ENCODE data around the gene SNRNP70.
A peak's percentile ranks its signal among the peaks of the same experiment; 100 is the strongest.
"Not testable (repeated sequence)": the region's sequence is repeated elsewhere in the genome, so short reads cannot be mapped to it uniquely, and the experiment has no call there.

SNRNP70 gene

DNA sequence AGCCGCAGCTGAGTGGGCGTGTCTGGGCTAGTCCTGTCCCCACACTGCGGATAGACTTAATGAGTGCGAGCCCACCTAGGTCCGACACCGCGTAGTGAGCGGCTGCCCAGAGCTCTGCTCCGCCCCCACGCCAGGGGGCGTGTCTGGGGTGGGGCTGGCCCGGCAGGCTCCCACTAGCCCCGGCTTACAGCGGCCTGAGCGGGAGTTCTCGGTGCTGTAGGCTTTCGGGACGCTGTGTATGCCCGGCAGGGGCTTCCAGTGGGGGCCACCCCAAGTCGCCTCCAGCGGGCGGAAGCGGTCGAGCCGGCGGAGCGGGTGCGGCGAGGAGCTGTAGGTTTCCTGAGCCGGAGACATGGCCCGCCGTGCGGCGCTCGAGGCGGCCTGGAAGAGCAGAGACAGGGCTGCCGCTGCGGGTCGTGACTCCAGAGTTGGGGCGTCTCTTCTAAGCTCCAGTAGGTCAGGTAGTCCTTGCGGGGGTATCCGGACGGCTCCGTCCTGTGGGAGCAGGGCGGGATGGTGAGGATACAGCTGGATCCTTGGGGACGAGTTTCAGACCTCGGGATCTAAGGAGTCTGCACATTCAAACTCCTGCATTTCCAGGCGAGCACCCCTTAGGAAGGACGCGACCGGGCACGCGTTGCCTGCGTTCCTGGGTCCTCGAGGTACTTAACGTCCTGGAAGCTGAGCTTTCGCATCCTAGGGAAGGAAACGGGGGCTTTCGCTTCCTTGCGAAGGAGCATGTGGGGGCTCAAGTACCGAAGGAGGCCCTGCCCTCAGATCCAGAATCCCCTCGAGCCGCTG lies 28.9 kb upstream of the SNRNP70 start:
- DNase-seq (ENCODE audit: extremely low read depth, low read depth): no peak
- H3K4me3 ChIP-seq (replicated peaks; ENCODE audit: low read depth, low read length): peak overlapping the region; percentile 42
- peak; percentile 30 for TF ChIP-seq CTCF (IDR thresholded peaks at IDR 0.05; ENCODE audit: low read depth, low read length, missing control alignments)

DNA sequence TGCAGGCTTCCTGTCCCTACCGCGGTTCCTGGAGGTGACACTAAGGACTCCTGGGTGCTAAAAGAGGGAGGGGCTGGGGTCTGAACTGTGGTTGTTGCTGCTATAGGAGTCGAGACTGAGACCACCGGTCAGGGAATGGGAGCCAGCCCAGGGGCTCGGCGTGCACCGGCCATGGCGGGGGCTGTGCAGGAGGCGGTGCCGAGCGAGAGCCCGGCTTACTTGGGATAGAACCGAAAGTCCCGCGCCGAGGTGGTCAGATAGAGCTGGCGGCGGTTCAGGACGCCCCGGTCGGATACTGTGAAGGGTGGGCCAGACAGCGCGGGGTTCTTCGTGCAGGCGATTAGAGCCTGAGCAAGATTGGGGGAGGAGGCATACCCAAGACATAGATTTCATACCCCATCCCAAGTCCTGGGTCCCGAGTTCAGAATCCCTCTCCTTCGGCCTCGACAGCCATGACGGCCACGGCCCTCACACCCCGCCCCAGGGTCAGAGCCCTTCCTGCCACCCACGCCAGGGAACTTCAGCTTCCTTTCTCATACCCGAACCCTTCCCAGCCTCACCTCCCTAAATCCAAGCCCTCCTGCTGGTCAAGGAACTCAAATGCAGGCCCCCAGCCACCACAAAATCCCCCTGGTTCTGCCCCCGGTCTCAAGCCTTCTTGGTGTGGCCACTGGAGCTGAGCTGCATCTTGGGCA lies 28.2 kb upstream of the SNRNP70 start:
- DNase-seq (ENCODE audit: extremely low read depth, low read depth): not testable (repeated sequence)
- peak overlapping the region; percentile 42 for H3K4me3 ChIP-seq (replicated peaks; ENCODE audit: low read depth, low read length)

DNA sequence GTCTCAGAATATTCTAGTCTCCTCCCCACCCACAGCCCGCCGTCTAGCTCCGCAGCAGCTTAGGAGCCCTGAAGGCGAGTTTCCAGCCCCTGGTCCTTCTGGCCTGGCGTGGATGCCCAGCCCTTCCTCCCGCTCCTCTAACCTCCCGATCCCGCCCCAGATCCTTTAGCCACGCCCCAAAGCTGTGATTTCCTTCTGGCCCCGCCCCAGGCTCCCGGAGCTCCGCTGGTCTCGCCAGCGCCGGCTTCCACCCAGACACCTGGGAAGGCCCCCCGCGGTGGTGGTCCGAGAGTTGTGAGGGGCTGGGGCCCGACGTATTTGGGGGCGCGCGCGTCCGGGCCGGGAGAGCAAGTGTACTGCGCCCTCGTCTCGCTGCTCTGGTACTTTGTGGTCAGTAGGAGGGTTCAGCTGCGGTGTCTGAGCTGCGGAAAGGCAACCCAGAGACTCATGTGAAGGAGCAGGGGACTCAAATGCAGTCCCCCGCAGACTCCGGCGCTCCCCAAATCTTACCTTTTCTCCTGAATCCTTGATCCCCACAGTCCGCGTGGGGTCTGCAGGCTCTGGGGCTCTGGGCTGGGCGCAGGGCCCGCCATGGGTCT lies 27.5 kb upstream of the SNRNP70 start, which contains the start of gene CGB7:
Gene CGB7, minus strand, starts transcription at position 114 of the 599 bp plus-strand sequence. CDS start 2,374 bp downstream, outside the sequence.
- no peak for DNase-seq (ENCODE audit: extremely low read depth, low read depth)
- H3K4me3 ChIP-seq (replicated peaks; ENCODE audit: low read depth, low read length): peak within 1 kb of the TSS; percentile 42
- TF ChIP-seq CTCF (IDR thresholded peaks at IDR 0.05; ENCODE audit: low read depth, low read length, missing control alignments): no peak

DNA sequence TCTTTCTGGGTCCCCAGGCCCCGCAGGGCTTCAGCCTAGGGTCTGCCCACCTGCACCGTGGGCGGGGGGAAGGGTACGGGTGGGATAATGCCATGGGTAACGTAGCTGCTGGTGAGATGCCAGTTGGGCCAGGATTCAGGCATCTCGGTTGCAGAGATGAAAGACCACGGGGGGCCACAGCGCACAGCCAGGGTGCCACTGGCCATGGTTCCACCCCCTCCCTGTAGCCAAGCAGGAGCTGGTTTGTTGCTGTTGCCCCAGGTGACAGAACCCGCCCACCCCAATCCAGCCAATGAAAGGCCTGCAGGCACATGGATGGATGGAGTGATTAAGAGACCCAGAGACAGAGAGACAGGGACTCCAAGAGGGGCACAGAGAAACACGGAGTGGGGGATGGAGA lies 26.7 kb upstream of the SNRNP70 start:
- no peak for TF ChIP-seq CTCF (IDR thresholded peaks at IDR 0.05; ENCODE audit: low read depth, low read length, missing control alignments)
- no peak overlapping the region for H3K4me3 ChIP-seq (replicated peaks; ENCODE audit: low read depth, low read length)
- DNase-seq (ENCODE audit: extremely low read depth, low read depth): no peak

- no peak for TF ChIP-seq CTCF (IDR thresholded peaks at IDR 0.05; ENCODE audit: low read depth, low read length, missing control alignments)
- H3K4me3 ChIP-seq (replicated peaks; ENCODE audit: low read depth, low read length): no peak overlapping the region
- no peak for DNase-seq (ENCODE audit: extremely low read depth, low read depth)
These were observed 26.2 kb upstream of the SNRNP70 start for GRCh38 chr19:49059053-49059452.

DNA sequence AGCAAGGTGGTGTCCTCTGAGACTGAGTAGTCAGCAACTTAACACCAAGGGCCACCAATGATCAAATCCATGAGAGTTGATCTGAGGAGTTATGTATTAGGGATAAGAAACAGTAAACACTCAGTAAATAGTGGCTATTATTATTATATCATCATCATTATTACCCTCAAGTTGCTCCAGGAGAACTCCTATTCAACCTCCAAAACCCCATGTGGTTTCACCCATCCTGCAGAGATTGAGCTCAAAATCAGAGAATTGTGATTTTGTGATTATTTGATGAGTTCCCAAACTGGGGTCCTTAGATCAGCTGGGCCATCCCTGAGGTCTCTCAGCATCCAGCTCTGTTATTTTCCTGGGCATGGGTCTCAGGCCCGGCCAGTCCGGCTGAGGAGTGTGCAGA lies 24.3 kb upstream of the SNRNP70 start:
- H3K4me3 ChIP-seq (replicated peaks; ENCODE audit: low read depth, low read length): no peak overlapping the region
- DNase-seq (ENCODE audit: extremely low read depth, low read depth): no peak
- no peak for TF ChIP-seq CTCF (IDR thresholded peaks at IDR 0.05; ENCODE audit: low read depth, low read length, missing control alignments)

GRCh38 chr19:49061445-49061844 lies 23.8 kb upstream of the SNRNP70 start:
- no peak for TF ChIP-seq CTCF (IDR thresholded peaks at IDR 0.05; ENCODE audit: low read depth, low read length, missing control alignments)
- DNase-seq (ENCODE audit: extremely low read depth, low read depth): no peak
- H3K4me3 ChIP-seq (replicated peaks; ENCODE audit: low read depth, low read length): no peak overlapping the region

Measured in HFF-Myc (cell line).